ENCODE data around the gene STMN1.
"Not testable (repeated sequence)": the region's sequence is repeated elsewhere in the genome, so short reads cannot be mapped to it uniquely, and the experiment has no call there.

The STMN1 gene

DNA sequence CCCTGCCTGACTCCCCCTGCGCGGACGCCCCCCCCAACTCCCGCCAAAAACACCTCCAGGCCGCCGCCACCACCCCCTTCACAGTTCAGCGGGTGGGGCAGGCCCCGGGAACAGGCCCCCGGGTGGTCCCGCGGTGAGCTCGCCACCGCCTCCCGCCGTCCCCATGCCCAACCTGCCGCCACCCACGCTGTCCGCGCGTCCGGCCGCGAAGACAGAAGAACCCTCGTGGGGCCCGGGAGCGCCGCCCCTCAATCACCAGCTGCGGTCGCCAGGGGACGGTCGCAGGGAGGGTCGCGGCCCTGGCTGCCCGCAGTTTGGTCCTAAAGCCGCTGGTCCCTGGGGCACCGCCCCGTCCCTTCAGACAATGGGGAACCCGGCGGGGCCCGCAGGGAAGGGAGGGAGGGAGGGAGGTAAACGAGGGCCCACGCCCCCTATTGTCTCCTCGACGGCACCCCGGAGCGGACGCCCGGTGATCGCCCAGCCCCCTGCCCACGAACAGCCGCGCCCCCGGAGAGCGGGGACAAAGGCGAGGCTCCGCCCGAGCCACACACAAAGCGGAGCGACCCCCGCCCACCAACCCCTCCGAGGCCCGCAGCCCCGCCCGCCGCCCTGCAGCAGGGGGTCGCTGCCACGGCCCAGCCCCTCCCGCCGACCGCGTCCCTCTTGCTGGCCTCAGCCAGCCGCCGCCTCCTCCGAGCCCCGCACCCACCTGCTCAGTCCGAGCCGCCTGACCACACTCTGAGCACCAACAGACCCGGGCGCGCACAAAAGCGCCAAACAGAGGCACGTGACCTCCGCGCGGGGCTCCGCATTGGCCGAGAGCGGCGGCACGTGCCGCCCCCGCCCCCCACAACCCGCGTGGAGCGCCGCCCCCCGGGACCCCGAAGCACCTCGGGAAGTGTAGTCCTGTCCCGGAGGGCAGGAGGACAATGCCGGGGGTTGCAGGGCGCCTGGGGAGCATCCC lies at the start of gene STMN1:
TSS of gene STMN1 (minus strand) at position 740 of the 964 bp plus-strand sequence. CDS start 1,743 bp downstream, outside the sequence.
- DNase-seq (ENCODE audit: low spot score) = peak; percentile 95

DNA sequence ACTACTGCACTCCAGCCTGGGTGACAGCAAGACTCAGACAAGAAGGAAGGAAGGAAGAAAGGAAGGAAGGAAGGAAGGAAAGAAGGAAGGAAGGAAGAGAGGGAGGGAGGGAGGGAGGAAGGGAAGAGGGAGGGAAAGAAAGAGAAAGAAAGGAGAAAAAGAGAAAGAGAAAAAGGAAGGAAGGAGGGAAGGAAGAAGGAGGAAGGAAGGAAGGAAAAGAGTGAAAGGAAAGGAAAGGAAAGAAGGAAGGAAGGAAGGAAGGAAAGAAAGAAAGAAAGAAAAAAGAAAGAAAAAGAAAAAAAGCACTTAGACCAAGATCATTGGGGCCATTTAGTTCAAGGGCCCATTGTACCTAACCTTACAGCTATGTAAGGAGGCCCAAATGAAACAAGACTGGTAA lies 49.3 kb upstream of the STMN1 start:
- no peak for DNase-seq (ENCODE audit: low spot score)

DNA sequence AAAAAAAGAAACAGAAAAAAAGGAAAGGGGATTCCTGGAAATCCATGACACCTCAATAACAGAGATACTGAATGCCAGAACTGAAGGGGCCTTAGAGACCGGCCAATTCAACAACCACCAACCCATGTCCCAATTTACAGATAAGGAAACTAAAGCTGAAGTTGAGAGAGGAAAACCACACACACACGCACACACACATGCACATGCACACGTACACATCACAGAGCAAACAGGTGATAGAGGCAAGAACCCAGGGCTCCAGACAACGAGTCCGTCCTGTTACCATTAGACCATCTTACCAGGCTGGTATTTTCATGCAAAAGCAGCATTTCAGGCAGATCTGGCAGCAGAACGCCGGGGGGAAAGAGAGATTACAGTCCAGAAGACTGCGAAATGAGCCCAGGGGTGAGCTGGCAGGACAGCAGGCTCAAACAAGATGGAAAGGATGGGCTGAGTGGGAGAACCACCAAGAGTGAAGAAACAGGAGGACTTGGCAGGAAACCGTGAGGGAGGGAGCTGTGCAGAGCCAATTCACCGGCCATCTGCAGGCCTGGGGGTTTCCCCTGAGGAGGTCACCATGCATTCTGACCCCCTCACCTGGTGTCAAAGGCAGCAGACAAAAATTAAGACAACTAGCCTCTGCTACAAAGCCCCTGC lies 48.2 kb upstream of the STMN1 start:
- DNase-seq (ENCODE audit: low spot score) = no peak

DNA sequence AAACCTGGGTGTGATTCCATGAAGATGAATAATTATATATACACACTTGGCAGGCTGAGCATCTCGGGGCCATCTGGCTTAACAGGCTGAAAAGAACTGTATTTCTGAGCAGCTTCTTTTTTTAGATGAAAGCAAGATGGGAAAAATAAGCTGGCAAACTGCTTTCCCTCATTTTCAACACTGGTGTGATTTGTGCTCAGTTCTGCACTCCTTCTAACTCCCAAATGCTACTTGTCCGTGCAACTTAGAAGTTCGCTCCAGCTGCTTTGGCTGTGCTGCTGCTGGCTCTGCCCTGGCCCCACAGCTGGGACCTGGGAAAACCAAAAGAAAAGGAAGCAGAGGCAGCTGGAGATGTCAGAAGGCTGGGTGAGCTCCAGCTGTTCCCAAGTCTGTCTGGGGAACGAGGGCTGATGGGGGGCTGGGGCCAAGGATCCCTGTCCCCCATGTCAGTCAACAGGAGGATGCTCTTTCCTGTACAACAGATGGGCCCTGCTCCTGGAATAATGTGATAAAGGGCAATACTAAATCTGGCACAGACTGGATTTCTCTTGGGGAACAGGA lies 46.7 kb upstream of the STMN1 start:
- no peak for DNase-seq (ENCODE audit: low spot score)

- DNase-seq (ENCODE audit: low spot score) = no peak
These were observed 42.4 kb upstream of the STMN1 start for GRCh38 chr1:25948641-25949040.

DNA sequence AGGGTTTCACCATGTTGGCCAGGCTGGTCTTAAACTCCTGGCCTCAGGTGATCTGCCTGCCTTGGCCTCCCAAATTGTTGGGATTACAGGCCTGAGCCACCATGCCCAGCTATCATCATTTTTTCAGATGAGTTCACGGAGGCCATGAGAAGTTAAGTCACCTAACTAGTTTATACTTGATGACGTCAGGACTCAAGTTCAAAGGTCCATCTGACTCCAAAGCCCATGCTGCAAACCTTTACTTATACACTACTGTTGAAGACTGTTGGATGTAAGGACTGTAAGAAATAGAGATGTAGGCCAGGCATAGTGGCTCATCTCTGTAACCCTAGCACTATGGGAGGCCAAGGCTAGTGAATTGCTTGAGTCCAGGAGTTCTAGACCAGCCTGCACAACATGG lies 40.8 kb upstream of the STMN1 start:
- no peak for DNase-seq (ENCODE audit: low spot score)

- no peak for DNase-seq (ENCODE audit: low spot score)
These were observed 39.5 kb upstream of the STMN1 start for GRCh38 chr1:25945761-25946160.

DNA sequence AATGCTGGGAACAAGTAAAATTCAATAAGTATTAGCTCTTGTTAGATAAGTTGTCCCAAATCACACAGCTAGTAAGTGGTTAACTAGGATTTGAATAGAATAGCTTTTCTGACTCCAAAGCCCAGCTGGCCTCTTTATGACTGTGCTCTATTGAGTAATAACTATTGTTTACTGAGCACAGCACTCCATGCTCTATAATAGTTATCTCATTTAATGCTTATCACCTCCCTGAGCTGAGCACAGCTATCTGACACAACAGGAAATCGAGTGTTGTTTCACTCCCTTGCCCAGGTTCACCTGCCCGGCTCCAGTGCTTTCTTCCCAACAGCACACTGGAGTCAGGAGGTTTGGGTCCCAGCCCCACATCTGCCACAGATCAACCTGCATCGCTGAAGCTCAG lies 38.8 kb upstream of the STMN1 start:
- DNase-seq (ENCODE audit: low spot score) = no peak

DNA sequence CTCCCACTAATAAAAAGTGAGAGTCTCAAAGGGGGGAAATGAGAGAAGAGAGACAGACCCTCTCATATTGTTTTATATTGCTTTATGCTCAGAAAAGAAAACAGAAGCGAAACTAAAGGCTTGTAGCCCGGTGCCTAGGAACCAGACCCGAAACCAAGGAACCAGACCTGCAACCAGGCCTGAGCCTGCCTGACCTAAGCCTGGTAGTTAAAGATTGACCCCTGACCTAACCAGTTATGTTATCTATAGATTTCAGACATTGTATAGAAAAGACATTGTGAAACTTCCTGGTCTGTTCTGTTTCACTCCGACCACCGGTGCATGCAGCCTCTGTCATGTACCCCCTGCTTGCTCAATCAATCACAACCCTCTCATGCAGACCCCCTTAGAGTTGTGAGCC lies 37.3 kb upstream of the STMN1 start:
- DNase-seq (ENCODE audit: low spot score) = not testable (repeated sequence)

GRCh38 chr1:25936947-25937346 lies 30.7 kb upstream of the STMN1 start:
- no peak for DNase-seq (ENCODE audit: low spot score)

DNA sequence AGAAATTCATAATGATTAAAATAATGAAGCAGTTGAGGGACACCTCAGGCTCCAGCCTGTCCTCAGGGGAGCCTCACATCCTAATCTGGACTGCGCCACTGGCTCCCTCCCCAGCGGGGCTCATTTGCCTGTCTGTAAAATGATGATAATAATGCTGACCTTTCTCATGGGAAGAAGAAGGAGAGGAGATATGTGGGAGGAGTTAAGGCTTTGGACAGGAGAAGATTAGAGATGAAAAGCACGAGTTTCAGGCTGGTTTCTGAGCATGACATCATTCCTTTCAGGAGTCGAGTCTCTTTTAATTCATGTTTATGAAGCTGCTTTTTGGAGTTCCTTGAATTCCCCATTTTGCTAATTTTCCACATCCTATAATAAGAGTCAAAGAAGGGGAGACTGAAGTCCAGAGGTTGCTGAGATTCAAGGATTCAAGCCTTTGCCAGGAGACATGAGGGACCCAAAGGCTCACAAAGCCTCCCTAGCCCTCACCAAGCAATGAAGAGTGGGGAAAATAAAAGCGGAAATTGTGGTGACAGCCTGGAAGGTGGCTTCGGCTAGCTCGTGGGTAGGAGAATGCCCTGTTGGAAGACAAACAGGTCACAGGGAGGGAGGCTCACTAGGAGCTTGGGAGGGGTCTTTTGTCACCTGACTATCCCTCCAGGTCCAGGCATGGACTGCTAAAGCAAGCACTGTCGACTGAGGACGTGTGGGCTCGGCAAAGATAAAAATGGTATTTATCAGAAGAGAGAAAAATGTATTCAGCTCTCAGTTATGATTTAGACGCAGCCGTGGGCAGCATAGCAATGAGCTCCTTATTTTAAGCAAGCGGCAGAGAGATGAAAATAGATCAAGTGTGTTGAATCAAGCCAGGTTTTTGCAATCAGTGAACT lies 27.5 kb upstream of the STMN1 start:
- no peak for DNase-seq (ENCODE audit: low spot score)

DNA sequence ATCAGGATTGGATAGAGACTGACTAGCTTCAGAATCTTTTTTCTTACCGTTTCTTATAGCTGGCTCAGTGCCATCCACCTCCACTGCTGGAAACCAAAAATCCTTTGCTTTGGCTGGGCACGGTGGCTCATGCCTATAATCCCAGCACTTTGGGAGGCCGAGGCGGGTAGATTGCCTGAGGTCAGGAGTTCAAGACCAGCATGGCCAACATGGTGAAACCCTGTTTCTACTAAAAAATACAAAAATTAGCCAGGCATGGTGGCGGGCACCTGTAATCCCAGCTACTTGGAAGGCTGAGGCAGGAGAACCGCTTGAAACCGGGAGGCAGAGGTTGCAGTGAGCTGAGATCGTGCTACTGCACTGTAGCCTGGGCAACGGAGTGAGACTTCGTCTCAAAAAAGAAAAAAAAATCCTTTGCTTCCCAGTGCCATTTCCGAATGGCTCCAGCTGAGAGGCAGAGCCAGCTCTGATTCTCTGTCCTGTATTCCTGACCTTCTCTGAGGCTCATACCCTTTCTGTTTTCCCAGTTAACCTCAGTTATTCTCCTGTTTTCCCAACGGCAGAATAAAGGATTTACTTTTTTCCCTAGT lies 26.7 kb upstream of the STMN1 start:
- not testable (repeated sequence) for DNase-seq (ENCODE audit: low spot score)

GRCh38 chr1:25932321-25932720 lies 26.1 kb upstream of the STMN1 start:
- no peak for DNase-seq (ENCODE audit: low spot score)

DNA sequence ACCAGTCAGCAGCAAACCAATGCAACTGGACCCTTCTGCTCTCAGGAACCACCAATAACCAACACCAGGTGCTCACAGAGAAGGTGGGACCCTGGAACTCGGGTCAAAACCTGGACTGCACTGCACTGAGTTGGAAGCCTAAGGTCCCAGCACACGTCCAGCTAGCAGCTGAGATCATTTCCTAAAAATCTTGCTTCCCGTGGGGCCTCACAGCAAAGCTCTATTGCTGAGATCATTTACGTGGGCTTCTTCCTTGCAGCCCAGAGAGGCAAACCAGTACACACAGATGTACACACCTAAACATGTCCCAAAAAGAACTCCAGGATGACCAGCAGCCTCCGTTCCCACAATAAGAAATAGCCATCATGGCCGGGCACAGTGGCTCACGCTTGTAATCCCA lies 22.8 kb upstream of the STMN1 start:
- DNase-seq (ENCODE audit: low spot score) = no peak

- DNase-seq (ENCODE audit: low spot score) = peak; percentile 34
These were observed 21.5 kb upstream of the STMN1 start for GRCh38 chr1:25927521-25928265.

- DNase-seq (ENCODE audit: low spot score) = no peak
These were observed 20.7 kb upstream of the STMN1 start for GRCh38 chr1:25926731-25927496.

DNA sequence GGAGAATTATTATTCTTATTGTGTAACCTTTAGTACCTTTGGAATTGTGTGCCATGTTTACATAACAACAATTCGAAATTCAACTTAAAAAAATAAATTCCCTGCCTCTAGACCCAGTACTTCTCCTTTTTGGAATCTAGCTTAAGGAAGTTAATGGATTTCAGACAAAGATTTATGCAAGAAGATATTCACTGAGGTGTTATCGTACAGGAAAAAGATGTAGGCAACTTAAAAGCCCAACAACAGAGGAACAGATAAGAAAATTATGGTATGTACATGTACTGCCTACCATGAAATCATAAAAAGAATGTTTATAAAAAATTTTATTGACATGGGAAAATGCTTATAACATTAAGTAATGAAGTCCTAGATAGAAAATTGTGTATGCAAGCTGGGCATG lies 18.2 kb upstream of the STMN1 start:
- DNase-seq (ENCODE audit: low spot score) = no peak

GRCh38 chr1:25922971-25923552 lies 16.8 kb upstream of the STMN1 start:
- DNase-seq (ENCODE audit: low spot score) = no peak
